ENCODE data around the gene EIF3D. TPM values are rescaled to one million over a fixed set of nuclear protein-coding genes. Genes with fewer than 3 reads are reported as not detected.

Gene EIF3D
- total and polyA plus RNA-seq, 4 donors = 122 to 236 (median 152) TPM

DNA sequence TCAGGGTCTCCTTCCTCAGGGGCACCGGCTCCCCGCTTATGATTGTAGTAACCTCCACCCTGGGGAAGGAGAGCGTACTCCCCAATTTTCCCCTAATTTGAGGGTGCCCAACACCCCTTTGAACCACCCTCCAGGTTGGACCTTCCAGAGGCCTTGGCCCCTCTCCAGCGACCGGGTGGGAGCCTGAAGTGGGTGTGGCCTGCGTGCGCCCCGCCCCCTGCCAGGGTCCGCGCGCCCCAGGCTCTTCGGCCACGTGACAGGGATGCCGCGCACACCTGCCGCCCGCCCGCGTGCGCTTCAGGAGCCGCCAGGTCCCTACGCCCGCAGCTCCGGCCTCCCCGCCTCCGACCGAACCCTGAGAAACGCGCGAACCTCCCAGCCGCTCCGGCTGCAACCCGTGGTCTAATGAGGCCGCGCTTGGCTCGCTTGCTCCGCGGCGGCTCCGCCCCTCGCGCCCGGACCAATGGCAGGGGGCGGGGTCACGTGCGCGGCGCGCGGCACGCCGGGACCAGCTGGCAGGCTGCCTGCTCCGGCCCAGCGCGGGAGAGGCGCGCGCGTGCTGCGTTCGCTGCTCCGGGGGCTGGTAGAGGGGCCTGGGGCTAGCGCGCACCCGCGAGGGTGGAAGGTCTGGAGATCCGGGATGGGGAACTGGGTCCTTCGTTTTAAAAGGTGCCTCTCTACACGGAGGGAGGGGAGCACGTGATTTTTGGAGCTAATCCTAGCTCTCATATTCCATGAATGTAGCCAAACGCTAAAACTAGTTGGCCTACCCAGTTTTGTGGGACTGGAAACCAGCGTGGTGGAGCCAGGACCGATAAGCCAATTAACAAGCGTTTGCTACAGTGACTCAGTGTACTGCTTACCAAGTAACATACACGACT lies 22.1 kb downstream of the EIF3D start, which contains the start of gene FOXRED2:
TSS of gene FOXRED2 (minus strand) at position 404 of the 881 bp plus-strand sequence. CDS start 618 bp downstream, outside the sequence.
- peak; percentile 94 for ATAC-seq (ENCODE audit: low FRiP score)
- Histone ChIP-seq H3K36me3 (ENCODE audit: control insufficient read depth in 1 of 2, insufficient read depth in 2 of 2, low read length in 1 of 2) (peaks cover 0 to 2% of the 10 kb centered on the region in 2 donors), H3K4me1 (ENCODE audit: control insufficient read depth in 1 of 2, insufficient read depth in 2 of 2, low read length in 2 of 2) (no peaks in the 10 kb centered on the region), H3K27me3 (ENCODE audit: control insufficient read depth in 1 of 2, insufficient read depth in 2 of 2, low read length in 1 of 2) (no peaks in the 10 kb centered on the region), H3K9me3 (ENCODE audit: control insufficient read depth, low read length) (no peaks in the 10 kb centered on the region), H3K27ac (ENCODE audit: low read depth in 1 of 2, low read length in 2 of 2) (peak within 1 kb of the TSS in 1 of 2 donors; percentile 16), H3K4me3 (ENCODE audit: low read length in 2 of 2) (peak within 1 kb of the TSS in 1 of 2 donors; percentile 35)
- peak; percentile 93 to 95 for DNase-seq
- WGBS, 2 donors = 5% methylated on average over 68 to 75 of the region's 75 CpGs
- intact Hi-C loops (cut with DNase I) = no loop called here

DNA sequence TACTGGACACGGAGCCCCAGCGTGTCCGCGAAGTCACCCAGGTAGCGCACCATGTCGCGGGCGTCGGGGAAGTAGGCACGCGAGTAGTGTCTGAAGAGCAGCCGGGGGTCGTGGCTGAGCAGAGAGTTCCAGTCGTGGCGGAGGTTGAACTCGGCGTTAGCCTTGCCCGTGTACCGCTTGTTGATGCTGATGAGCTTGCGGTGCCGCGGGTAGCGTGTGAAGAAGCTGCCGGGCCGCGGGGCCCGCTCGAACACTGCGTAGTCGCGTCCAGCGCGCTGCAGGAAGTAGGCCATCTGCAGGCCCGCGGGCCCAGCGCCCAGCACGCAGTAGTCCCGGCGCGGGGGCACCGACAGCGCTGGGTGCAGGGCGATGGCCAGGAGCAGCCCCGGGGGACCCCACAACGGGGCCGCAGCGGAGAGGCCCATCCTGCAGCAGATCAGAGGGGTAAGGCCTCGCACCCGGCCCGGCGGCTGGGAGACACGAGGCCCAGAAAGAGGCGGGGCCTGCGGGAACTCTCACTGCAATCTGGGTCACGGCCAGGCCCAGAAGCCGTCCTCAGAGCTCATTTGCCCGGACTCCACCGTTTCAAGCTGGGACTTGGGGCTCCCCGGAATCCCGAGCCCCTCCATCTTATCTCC lies 22.8 kb downstream of the EIF3D start:
- H3K4me3 ChIP-seq (ENCODE audit: low read length in 2 of 2) = no peak overlapping the region
- H3K4me1 ChIP-seq (ENCODE audit: control insufficient read depth in 1 of 2, insufficient read depth in 2 of 2, low read length in 2 of 2) = no peaks in the 10 kb centered on the region
- H3K36me3 ChIP-seq (ENCODE audit: control insufficient read depth in 1 of 2, insufficient read depth in 2 of 2, low read length in 1 of 2) = no peaks in the 10 kb centered on the region
- H3K27ac ChIP-seq (ENCODE audit: low read depth in 1 of 2, low read length in 2 of 2) = no peak overlapping the region
- ATAC-seq (ENCODE audit: low FRiP score) (no peak), DNase-seq (peak in 1 of 2 donors; percentile 77)
- 95 to 96% methylated on average over 60 of the region's 60 CpGs for WGBS, 2 donors
- H3K9me3 ChIP-seq (ENCODE audit: control insufficient read depth, low read length) = no peaks in the 10 kb centered on the region
- no peaks in the 10 kb centered on the region for H3K27me3 ChIP-seq (ENCODE audit: control insufficient read depth in 1 of 2, insufficient read depth in 2 of 2, low read length in 1 of 2)
- intact Hi-C loops (cut with DNase I) = no loop called here

- ATAC-seq (ENCODE audit: low FRiP score) (peak; percentile 12), DNase-seq (no peak)
- intact Hi-C loops (cut with DNase I) = no loop called here
- WGBS, 2 donors = 90 to 91% methylated on average over 30 of the region's 30 CpGs
- Histone ChIP-seq H3K9me3 (ENCODE audit: control insufficient read depth, low read length) (no peaks in the 10 kb centered on the region), H3K4me3 (ENCODE audit: low read length in 2 of 2) (no peak overlapping the region), H3K27ac (ENCODE audit: low read depth in 1 of 2, low read length in 2 of 2) (no peak overlapping the region), H3K36me3 (ENCODE audit: control insufficient read depth in 1 of 2, insufficient read depth in 2 of 2, low read length in 1 of 2) (no peaks in the 10 kb centered on the region), H3K4me1 (ENCODE audit: control insufficient read depth in 1 of 2, insufficient read depth in 2 of 2, low read length in 2 of 2) (no peaks in the 10 kb centered on the region), H3K27me3 (ENCODE audit: control insufficient read depth in 1 of 2, insufficient read depth in 2 of 2, low read length in 1 of 2) (no peaks in the 10 kb centered on the region)
These were observed 30.9 kb downstream of the EIF3D start for GRCh38 chr22:36497910-36498665.

DNA sequence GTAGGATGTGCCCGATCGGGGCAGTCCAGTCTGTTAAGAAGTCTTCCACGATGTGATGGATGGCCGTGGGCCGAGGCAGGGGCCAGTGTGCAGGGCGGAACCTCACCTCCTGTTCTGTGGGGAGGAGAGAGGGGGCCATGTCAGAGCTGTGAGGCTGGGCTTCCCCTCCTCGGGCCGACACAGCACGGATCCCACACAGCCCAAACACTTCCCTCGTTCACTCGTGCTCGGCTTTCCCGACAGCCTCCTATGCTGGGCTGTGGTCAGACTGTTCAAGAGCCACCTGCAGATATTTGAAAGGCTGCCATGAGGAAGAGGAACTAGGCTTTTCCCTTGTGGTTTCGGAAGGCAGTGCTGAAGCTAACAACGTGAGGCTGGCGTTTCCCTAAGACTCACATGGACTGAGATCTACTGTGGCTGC lies 35.3 kb downstream of the EIF3D start:
- Histone ChIP-seq H3K27me3 (ENCODE audit: control insufficient read depth in 1 of 2, insufficient read depth in 2 of 2, low read length in 1 of 2) (no peaks in the 10 kb centered on the region), H3K4me1 (ENCODE audit: control insufficient read depth in 1 of 2, insufficient read depth in 2 of 2, low read length in 2 of 2) (no peaks in the 10 kb centered on the region), H3K9me3 (ENCODE audit: control insufficient read depth, low read length) (no peaks in the 10 kb centered on the region), H3K36me3 (ENCODE audit: control insufficient read depth in 1 of 2, insufficient read depth in 2 of 2, low read length in 1 of 2) (peaks cover 0 to 3% of the 10 kb centered on the region in 2 donors), H3K4me3 (ENCODE audit: low read length in 2 of 2) (no peak overlapping the region), H3K27ac (ENCODE audit: low read depth in 1 of 2, low read length in 2 of 2) (no peak overlapping the region)
- intact Hi-C loops (cut with DNase I) = no loop called here
- peak in 1 of 2 donors; percentile 85 for DNase-seq
- 85 to 86% methylated on average over 16 of the region's 16 CpGs for WGBS, 2 donors
- peak; percentile 34 for ATAC-seq (ENCODE audit: low FRiP score)

DNA sequence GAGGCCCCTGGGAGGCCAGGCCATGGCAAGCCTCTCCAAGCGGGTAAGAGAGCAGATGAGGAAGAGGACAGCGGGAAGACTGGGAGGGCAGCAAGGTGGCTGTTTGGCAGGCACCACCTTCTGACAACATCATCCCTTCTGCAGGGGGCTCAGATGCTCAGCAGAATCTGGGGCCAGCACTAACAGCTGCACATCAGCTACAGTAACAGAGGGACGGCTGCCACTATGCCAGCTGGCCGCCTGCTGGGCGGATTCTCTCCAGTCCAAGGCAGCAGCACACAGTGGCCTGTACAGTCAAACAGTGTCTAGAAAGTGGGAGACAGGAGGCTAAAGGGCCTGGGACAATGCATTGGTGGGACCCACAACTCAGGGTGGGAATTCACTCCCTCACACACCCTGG lies 36.9 kb downstream of the EIF3D start:
- Histone ChIP-seq H3K4me3 (ENCODE audit: low read length in 2 of 2) (no peak overlapping the region), H3K27me3 (ENCODE audit: control insufficient read depth in 1 of 2, insufficient read depth in 2 of 2, low read length in 1 of 2) (no peaks in the 10 kb centered on the region), H3K36me3 (ENCODE audit: control insufficient read depth in 1 of 2, insufficient read depth in 2 of 2, low read length in 1 of 2) (peaks cover 0 to 3% of the 10 kb centered on the region in 2 donors), H3K9me3 (ENCODE audit: control insufficient read depth, low read length) (no peaks in the 10 kb centered on the region), H3K4me1 (ENCODE audit: control insufficient read depth in 1 of 2, insufficient read depth in 2 of 2, low read length in 2 of 2) (no peaks in the 10 kb centered on the region), H3K27ac (ENCODE audit: low read depth in 1 of 2, low read length in 2 of 2) (no peak overlapping the region)
- ATAC-seq (ENCODE audit: low FRiP score) = no peak
- WGBS, 2 donors = 88 to 93% methylated on average over 5 of the region's 5 CpGs
- intact Hi-C loops (cut with DNase I) = no loop called here
- no peak for DNase-seq

- Histone ChIP-seq H3K27ac (ENCODE audit: low read depth in 1 of 2, low read length in 2 of 2) (no peak overlapping the region), H3K4me3 (ENCODE audit: low read length in 2 of 2) (no peak overlapping the region), H3K9me3 (ENCODE audit: control insufficient read depth, low read length) (no peaks in the 10 kb centered on the region), H3K36me3 (ENCODE audit: control insufficient read depth in 1 of 2, insufficient read depth in 2 of 2, low read length in 1 of 2) (peaks cover 0 to 3% of the 10 kb centered on the region in 2 donors), H3K4me1 (ENCODE audit: control insufficient read depth in 1 of 2, insufficient read depth in 2 of 2, low read length in 2 of 2) (no peaks in the 10 kb centered on the region), H3K27me3 (ENCODE audit: control insufficient read depth in 1 of 2, insufficient read depth in 2 of 2, low read length in 1 of 2) (no peaks in the 10 kb centered on the region)
- WGBS, 2 donors = 92 to 94% methylated on average over 7 of the region's 7 CpGs
- ATAC-seq (ENCODE audit: low FRiP score) (no peak), DNase-seq (no peak)
- intact Hi-C loops (cut with DNase I) = no loop called here
These were observed 37.8 kb downstream of the EIF3D start for GRCh38 chr22:36491155-36491554.

GRCh38 chr22:36486619-36487384 lies 42.2 kb downstream of the EIF3D start:
- intact Hi-C loops (cut with DNase I) = loop anchor here (2.0 to 5.0 kb wide), 3 partner anchors 292 to 340 kb away; no protein-coding TSS in a partner anchor
- Histone ChIP-seq H3K36me3 (ENCODE audit: control insufficient read depth in 1 of 2, insufficient read depth in 2 of 2, low read length in 1 of 2) (no peaks in the 10 kb centered on the region), H3K4me3 (ENCODE audit: low read length in 2 of 2) (no peak overlapping the region), H3K9me3 (ENCODE audit: control insufficient read depth, low read length) (no peaks in the 10 kb centered on the region), H3K27ac (ENCODE audit: low read depth in 1 of 2, low read length in 2 of 2) (no peak overlapping the region), H3K27me3 (ENCODE audit: control insufficient read depth in 1 of 2, insufficient read depth in 2 of 2, low read length in 1 of 2) (no peaks in the 10 kb centered on the region), H3K4me1 (ENCODE audit: control insufficient read depth in 1 of 2, insufficient read depth in 2 of 2, low read length in 2 of 2) (no peaks in the 10 kb centered on the region)
- 85 to 89% methylated on average over 13 of the region's 13 CpGs for WGBS, 2 donors
- DNase-seq = no peak
- no peak for ATAC-seq (ENCODE audit: low FRiP score)

Measured in aorta (tissue), 5 donors.